Osteoblast (primary cell): Measurements from ENCODE around the gene VWDE. TPM values are rescaled to one million over a fixed set of nuclear protein-coding genes. Genes with fewer than 3 reads are reported as not detected.

Source experiments
- DNase-seq: peaks from one replicate; pipeline ENCODE4 v3.0.0; 2011; ENCODE audit warnings: low spot score, mixed read lengths; ENCODE audit not compliant: insufficient read length; ENCODE audit errors: missing footprints
- H2AFZ ChIP-seq: 2 replicates; pipeline ENCODE4 v1.6.0; 2011; ENCODE audit warnings: mild to moderate bottlenecking, low read length
- H3K27ac ChIP-seq: 2 replicates; pipeline ENCODE4 v1.5.1; 2011; ENCODE audit warnings: mild to moderate bottlenecking, low read depth, low read length, moderate library complexity
- H3K27me3 ChIP-seq: 2 replicates; pipeline ENCODE4 v1.6.0; 2012; ENCODE audit warnings: mild to moderate bottlenecking, control low read depth, inconsistent platforms, low read length, moderate library complexity; ENCODE audit not compliant: insufficient read depth
- H3K36me3 ChIP-seq: 2 replicates; pipeline ENCODE4 v1.5.1; 2011; ENCODE audit warnings: mild to moderate bottlenecking, low read length, control low read depth, moderate library complexity; ENCODE audit not compliant: insufficient read depth
- H3K4me1 ChIP-seq: 2 replicates; pipeline ENCODE4 v1.5.1; 2011; ENCODE audit warnings: mild to moderate bottlenecking, low read length, control low read depth, moderate library complexity; ENCODE audit not compliant: insufficient read depth
- H3K4me2 ChIP-seq: 2 replicates; pipeline ENCODE4 v1.6.0; 2011; ENCODE audit warnings: mild to moderate bottlenecking, low read length; ENCODE audit not compliant: insufficient read depth
- H3K4me3 ChIP-seq: fragments of 200-600 bp; sonication (generic); 3 replicates; pipeline ENCODE4 v1.5.1; 2012; ENCODE audit warnings: mild to moderate bottlenecking, low read length, inconsistent platforms; ENCODE audit not compliant: insufficient read depth
- H3K79me2 ChIP-seq: 2 replicates; pipeline ENCODE4 v1.6.0; 2012; ENCODE audit warnings: mild to moderate bottlenecking, low read length, control low read depth, inconsistent platforms; ENCODE audit not compliant: insufficient read depth
- H3K9me3 ChIP-seq: 2 replicates; pipeline ENCODE4 v1.5.1; 2011; ENCODE audit warnings: low read depth, low read length, control low read depth
- H4K20me1 ChIP-seq: 2 replicates; pipeline ENCODE4 v1.6.0; 2012; ENCODE audit warnings: mild to moderate bottlenecking, low read length, control low read depth; ENCODE audit not compliant: insufficient read depth
- total RNA-seq: library from RNA; depleted of rRNA; stranded (reverse); fragments of >200 nt; gene quantifications from 2 replicates; pipeline ENCODE4 v1.2.3, GENCODE V29; 2012
- TF ChIP-seq, protein P1 (sequence below): IDR thresholded peaks from 2 replicates; pipeline ENCODE4 v1.5.1; 2011; ENCODE audit warnings: mild to moderate bottlenecking, low read depth, low read length, moderate library complexity; ENCODE audit errors: extremely low read depth

VWDE gene
- total RNA-seq, 1 donor: under 0.01 TPM

DNA sequence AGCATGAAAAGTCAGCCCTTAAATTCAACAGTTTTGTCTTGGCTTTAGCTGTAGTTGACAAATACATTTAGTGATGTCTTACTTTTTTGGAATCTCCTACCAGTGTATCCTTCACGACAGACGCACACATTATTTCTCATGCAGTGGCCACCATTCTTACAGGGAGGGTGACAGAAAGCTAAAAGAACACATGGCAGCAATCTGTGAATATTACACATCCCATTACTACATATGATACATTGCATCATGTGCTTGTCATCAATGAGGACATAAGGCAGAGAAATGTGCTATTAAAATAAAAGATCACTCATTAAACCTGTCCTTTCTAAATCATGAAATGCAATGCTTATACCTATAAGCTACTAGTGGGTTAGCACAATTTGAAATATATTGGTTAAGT lies 66.6 kb downstream of the VWDE start:
- H3K36me3 ChIP-seq: no peaks in the 10 kb centered on the region
- TF ChIP-seq, protein P1, sequence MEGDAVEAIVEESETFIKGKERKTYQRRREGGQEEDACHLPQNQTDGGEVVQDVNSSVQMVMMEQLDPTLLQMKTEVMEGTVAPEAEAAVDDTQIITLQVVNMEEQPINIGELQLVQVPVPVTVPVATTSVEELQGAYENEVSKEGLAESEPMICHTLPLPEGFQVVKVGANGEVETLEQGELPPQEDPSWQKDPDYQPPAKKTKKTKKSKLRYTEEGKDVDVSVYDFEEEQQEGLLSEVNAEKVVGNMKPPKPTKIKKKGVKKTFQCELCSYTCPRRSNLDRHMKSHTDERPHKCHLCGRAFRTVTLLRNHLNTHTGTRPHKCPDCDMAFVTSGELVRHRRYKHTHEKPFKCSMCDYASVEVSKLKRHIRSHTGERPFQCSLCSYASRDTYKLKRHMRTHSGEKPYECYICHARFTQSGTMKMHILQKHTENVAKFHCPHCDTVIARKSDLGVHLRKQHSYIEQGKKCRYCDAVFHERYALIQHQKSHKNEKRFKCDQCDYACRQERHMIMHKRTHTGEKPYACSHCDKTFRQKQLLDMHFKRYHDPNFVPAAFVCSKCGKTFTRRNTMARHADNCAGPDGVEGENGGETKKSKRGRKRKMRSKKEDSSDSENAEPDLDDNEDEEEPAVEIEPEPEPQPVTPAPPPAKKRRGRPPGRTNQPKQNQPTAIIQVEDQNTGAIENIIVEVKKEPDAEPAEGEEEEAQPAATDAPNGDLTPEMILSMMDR: no peak

GRCh38 chr7:12328888-12329770 lies 74.5 kb downstream of the VWDE start:
- no peak for DNase-seq

More for the DNA sequence above, 66.6 kb downstream of the VWDE start:
- no peaks in the 10 kb centered on the region for H3K4me1 ChIP-seq
- no peaks in the 10 kb centered on the region for H3K27me3 ChIP-seq
- H3K79me2 ChIP-seq: no peaks in the 10 kb centered on the region
- no peaks in the 10 kb centered on the region for H4K20me1 ChIP-seq
- H3K9me3 ChIP-seq: no peaks in the 10 kb centered on the region
- H3K4me2 ChIP-seq: no peak overlapping the region
- no peak for DNase-seq
- no peak overlapping the region for H3K4me3 ChIP-seq
- no peak overlapping the region for H3K27ac ChIP-seq
- no peak overlapping the region for H2AFZ ChIP-seq

GRCh38 chr7:12327922-12328321 lies 75.7 kb downstream of the VWDE start:
- Histone ChIP-seq H3K27me3 (no peaks in the 10 kb centered on the region), H4K20me1 (no peaks in the 10 kb centered on the region), H3K4me3 (no peak overlapping the region), H3K9me3 (no peaks in the 10 kb centered on the region), H2AFZ (no peak overlapping the region), H3K79me2 (no peaks in the 10 kb centered on the region), H3K27ac (no peak overlapping the region), H3K36me3 (no peaks in the 10 kb centered on the region), H3K4me1 (no peaks in the 10 kb centered on the region), H3K4me2 (no peak overlapping the region)
- TF ChIP-seq, protein P1: no peak
- no peak for DNase-seq

More at GRCh38 chr7:12328888-12329770, 74.5 kb downstream of the VWDE start:
- Histone ChIP-seq H3K9me3 (no peaks in the 10 kb centered on the region), H3K27me3 (no peaks in the 10 kb centered on the region), H4K20me1 (no peaks in the 10 kb centered on the region), H3K4me1 (no peaks in the 10 kb centered on the region), H2AFZ (no peak overlapping the region), H3K27ac (no peak overlapping the region), H3K4me3 (no peak overlapping the region), H3K4me2 (no peak overlapping the region), H3K79me2 (no peaks in the 10 kb centered on the region), H3K36me3 (no peaks in the 10 kb centered on the region)
- TF ChIP-seq, protein P1: no peak

GRCh38 chr7:12325646-12326045 lies 78.0 kb downstream of the VWDE start:
- TF ChIP-seq, protein P1: no peak
- Histone ChIP-seq H4K20me1 (no peaks in the 10 kb centered on the region), H3K4me1 (no peaks in the 10 kb centered on the region), H3K27ac (no peak overlapping the region), H2AFZ (no peak overlapping the region), H3K9me3 (no peaks in the 10 kb centered on the region), H3K4me2 (no peak overlapping the region), H3K4me3 (no peak overlapping the region), H3K79me2 (no peaks in the 10 kb centered on the region), H3K36me3 (no peaks in the 10 kb centered on the region), H3K27me3 (no peaks in the 10 kb centered on the region)
- DNase-seq: no peak
